ENCODE measurements around the gene MCAM.

MCAM gene

DNA sequence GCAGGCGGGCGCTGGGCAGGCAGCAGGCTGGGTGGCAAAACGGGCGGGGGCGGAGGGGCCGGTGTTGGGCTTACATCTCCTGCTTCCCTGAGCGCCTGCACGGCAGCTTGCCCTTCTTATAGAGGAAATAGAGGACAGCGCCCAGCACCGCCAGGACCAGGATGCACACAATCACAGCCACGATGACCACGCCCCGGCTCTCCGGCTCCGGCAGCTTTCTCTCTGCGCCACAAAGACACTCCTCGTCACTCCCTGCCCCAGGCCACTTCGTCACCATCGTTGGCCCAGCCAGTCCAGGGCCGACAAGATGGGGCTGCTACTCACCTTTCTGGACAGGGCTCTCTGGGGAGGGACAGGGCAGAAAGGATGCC, 6.3 kb downstream of the MCAM start:
- H3K27ac ChIP-seq = no peak overlapping the region
- no peak for DNase-seq (ENCODE audit: low read depth, low spot score)

GRCh38 chr11:119309953-119310681, 6.8 kb downstream of the MCAM start:
- H3K27ac ChIP-seq = no peak overlapping the region
- DNase-seq (ENCODE audit: low read depth, low spot score) = no peak

DNA sequence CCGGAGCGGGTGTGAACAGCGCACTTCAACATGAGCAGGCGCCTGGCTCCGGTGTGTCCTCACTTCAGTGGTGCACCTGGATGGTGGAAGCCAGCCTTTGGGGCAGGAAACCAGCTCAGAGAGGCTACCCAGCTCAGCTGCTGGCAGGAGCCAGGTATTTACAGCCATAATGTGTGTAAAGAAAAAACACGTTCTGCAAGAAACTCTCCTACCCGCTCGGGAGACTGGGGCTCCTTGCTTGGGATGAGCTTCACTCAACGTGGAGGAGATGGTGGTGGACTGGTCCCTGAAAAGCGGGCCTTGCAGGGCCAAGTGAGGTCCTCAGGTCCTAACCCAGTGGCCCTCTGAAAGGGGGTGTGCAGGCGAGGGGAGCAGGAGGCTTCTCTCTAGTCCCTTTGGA, 7.5 kb downstream of the MCAM start:
- H3K27ac ChIP-seq = no peak overlapping the region
- DNase-seq (ENCODE audit: low read depth, low spot score) = no peak

GRCh38 chr11:119307974-119308373, 9.0 kb downstream of the MCAM start:
- no peak for DNase-seq (ENCODE audit: low read depth, low spot score)
- no peak overlapping the region for H3K27ac ChIP-seq

GRCh38 chr11:119307219-119307618, 9.7 kb downstream of the MCAM start:
- H3K27ac ChIP-seq = no peak overlapping the region
- DNase-seq (ENCODE audit: low read depth, low spot score) = no peak

DNA sequence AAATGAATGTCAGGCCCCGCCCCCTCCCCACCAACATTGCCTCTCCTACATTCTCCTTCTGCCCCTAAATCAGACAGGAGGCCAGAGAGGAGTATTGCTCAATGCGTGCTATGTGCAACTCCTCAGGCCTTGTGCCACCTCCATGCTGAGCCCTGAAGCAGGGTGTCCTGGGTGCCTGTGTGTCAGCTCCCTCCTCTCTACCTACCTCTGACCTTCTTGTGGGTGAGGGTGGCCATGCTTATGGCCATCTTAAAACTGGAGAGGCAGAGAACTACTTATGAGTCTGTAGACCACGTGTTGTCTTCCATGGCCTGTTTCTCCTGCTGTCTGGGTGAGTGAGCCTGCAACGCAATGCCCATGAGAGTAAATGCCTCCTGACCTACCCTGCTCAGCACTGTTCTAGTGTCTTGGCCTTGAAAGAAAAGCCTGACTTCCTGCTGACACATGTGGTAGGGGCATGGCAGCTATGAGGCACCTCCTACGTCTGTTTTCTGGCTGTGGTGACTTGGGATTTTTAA, 10.5 kb downstream of the MCAM start:
- H3K27ac ChIP-seq = no peak overlapping the region
- DNase-seq (ENCODE audit: low read depth, low spot score) = no peak

DNA sequence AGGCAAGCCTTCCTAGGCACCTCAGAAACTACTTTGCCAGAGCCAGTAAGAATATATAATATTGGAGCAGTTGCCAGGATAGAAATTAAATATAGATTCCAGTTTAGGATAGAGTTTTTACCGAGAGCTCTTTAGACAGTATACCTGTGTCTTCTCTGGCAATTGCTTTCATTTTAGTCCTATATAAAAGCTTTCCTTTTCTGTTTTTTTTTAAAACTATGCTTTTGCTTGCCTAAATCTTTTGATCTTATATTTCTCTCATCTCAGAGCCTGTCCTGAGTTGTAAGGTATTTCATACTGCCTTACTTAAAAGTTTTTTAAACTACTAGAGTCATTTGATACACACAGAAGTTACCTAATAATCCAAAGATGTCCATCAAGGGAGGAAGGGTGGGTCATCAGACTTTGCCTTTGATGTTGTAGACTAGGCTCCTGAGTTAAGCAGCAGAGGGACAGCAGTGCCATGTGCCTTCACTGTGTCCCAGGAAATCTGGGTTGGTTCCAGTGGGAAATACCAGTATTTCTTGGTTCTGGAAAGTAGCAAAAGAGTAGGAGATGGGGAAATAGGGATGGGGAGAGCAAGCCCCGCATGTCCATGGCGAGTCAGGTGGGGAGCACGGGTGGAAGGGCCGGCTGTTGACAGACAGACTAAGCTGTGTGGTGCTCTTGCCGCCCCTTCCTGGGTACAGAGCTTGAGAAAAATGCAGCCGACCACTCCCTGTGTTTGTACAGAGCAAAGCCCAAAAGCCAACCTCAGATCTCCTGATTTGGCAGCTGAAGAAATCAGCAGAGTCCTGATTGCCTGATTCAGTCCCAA, 11.2 kb downstream of the MCAM start:
- no peak overlapping the region for H3K27ac ChIP-seq
- DNase-seq (ENCODE audit: low read depth, low spot score) = no peak

DNA sequence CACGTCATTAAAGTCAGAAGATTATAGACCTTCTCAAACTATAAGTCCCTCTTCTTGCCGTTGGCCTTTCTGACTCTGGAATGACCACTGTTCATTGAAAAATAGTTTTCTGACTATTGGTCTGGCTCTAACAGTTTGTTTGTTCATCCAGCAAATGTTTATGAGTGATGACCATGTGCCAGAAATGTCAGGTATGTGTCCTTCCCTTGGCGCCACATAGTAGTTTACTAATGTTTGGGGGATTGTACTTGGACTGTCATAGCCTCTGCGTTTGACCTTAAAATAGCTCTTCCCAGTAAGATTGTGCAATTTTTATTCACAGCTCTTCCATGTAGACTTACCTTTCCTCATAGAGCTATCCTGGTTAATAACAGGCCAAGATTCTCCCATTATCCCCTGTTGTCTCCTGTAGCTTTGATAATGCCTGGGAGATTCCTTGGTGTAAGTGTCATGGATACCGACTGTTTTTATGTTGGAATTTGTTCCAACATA, 13.7 kb downstream of the MCAM start:
- H3K27ac ChIP-seq = no peak overlapping the region
- no peak for DNase-seq (ENCODE audit: low read depth, low spot score)

DNA sequence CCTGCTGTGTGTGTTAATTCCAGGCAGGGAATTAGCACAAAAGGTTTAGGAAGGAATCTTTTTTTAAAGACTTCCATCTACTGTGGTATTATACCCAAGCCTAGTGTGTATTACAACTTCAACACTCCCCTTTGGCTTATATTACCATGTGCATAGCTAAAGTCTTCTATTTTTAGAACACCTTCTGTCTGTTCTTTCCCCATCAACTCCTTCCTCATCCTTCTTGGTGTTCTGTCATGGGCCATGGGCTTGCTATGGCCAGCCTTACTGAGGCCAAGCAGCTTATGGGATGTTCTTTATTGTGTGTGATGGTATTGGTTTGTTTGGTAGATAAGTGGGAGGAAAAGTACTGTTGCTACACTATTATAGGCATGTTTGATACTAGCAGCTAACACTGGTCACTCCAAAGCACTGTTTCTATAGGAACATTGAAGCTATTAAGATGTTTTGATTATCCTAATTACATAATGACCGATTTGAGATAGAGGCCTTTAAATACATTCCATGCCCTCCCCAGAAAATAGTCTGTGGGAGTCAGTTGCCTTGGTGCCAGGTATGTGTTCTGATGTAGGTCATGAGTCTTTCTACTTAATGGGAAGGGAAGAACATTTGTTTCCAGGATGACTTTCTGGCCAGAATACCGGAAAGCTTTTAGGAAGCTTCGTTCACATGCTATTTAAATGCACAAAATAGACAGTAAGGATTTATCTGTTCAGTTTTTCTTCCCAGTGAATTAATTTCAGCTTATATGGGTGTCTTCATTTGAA, 16.5 kb downstream of the MCAM start:
- no peak overlapping the region for H3K27ac ChIP-seq
- DNase-seq (ENCODE audit: low read depth, low spot score) = no peak

DNA sequence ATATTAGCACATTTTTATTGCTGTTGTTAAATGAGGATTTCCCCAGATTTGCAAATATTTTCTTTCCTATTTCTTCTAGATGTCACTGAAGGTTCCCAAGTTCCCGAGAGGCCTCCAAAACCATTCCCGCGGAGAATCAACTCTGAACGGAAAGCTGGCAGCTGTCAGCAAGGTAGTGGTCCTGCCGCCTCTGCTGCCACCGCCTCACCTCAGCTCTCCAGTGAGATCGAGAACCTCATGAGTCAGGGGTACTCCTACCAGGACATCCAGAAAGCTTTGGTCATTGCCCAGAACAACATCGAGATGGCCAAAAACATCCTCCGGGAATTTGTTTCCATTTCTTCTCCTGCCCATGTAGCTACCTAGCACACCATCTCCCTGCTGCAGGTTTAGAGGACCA, 17.5 kb downstream of the MCAM start:
- no peak for DNase-seq (ENCODE audit: low read depth, low spot score)
- H3K27ac ChIP-seq = no peak overlapping the region

- no peak for DNase-seq (ENCODE audit: low read depth, low spot score)
- H3K27ac ChIP-seq = no peak overlapping the region
Measured at GRCh38 chr11:119298726-119299125, 18.2 kb downstream of the MCAM start.

GRCh38 chr11:119297938-119298337, 19.0 kb downstream of the MCAM start:
- no peak for DNase-seq (ENCODE audit: low read depth, low spot score)
- H3K27ac ChIP-seq = no peak overlapping the region

DNA sequence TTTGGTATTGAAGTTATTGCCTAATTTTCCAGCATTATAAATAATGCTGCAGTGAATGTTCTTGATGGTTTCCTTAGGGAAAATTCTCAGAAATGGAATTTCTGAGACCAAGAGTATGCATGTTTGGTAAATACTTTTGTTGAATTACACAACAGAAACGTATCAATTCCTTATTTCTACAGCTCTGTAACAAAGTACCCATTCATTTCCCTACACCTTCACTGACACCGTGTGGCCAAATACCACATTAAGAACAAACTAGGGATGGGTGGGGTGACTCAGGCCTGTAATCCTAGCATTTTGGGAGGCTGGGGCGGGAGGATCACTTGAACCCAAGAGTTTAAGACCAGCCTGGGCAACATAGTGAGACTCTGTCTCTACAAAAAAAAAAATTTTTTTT, 21.8 kb downstream of the MCAM start:
- no peak overlapping the region for H3K27ac ChIP-seq
- no peak for DNase-seq (ENCODE audit: low read depth, low spot score)

DNA sequence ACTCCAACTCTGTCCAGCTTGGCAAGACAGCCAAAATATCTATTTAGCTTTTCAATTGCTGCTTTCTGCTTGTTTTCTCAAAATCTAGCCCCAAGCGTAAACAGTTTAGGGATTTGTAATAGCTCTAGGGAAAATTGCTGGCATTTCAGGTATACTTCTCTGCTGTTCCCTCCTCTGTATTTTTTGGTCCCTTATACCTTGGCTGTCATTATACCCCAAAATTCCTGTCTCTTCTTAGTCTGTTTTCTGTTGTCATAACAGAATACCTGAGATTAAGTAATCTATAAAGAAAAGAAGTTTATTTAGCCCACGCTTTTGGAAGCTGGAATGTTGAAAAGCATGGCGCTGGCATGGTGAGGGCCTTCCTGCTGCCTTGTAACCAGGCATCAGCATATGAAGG, 23.5 kb downstream of the MCAM start:
- no peak overlapping the region for H3K27ac ChIP-seq

DNA sequence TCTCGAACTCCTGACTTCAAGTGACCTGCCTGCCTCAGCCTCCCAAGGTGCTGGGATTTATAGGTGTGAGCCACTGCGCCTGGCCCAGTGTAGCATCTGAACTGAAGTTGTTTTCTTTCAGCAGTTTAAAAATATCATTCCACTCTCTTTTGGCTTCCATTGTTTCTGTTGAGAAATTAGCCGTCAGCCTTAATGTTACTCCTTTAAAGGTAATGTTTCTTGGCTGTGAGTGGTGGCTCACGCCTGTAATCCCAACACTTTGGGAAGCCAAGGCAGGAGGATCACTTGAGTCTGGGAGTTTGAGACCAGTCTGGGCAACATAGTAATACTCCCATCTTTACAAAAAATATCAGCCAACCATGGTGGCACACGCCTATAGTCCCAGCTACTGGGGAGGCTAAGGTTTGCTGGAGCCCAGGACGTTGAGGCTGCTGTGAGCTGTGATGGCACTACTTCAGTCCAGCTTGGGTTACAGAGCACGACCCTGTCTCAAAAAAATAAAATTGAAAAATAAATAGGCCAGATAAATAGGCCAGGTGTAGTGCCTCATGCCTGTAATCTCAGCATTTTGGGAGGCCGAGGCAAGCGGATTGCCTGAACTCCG, 25.9 kb downstream of the MCAM start:
- no peak overlapping the region for H3K27ac ChIP-seq
- no peak for DNase-seq (ENCODE audit: low read depth, low spot score)

More for the DNA sequence above, 23.5 kb downstream of the MCAM start:
- DNase-seq (ENCODE audit: low read depth, low spot score) = no peak

DNA sequence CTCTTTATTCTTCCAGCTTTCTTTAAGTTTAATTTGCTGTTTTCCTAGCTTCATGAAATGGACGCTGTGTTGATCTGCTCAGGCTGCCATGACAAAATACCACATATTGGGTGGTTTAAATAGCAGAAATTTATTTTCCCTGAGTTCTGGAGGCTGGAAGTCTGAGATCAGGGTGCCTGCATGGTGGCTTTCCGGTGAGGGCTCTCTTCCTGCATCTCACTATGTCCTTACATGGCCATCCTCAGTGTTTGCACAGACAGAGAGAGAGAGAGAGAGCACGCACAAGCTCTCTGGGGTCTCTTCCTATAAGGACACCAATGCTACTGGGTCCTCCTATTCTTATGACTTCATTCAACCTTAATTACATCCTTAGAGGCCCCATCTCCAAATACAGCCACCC, 28.7 kb downstream of the MCAM start:
- no peak overlapping the region for H3K27ac ChIP-seq
- no peak for DNase-seq (ENCODE audit: low read depth, low spot score)

DNA sequence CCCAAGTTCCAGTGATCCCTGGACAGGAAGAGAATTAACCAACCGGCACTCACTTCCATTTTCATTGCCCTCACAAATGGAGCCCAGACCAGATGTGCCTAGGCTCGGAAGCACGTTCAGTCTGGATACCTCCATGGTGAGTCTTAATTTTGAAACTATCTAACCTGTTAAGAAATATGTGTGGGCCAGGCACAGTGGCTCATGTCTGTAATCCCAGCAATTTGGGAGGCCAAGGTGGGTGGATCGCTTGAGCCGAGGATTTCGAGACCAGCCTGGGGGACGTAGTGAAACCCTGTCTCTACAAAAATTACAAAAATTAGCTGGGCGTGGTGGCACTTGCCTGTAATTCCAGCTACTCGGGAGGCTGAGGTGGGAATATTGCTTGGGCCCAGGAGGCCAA, 31.5 kb downstream of the MCAM start:
- H3K27ac ChIP-seq = no peak overlapping the region
- no peak for DNase-seq (ENCODE audit: low read depth, low spot score)

DNA sequence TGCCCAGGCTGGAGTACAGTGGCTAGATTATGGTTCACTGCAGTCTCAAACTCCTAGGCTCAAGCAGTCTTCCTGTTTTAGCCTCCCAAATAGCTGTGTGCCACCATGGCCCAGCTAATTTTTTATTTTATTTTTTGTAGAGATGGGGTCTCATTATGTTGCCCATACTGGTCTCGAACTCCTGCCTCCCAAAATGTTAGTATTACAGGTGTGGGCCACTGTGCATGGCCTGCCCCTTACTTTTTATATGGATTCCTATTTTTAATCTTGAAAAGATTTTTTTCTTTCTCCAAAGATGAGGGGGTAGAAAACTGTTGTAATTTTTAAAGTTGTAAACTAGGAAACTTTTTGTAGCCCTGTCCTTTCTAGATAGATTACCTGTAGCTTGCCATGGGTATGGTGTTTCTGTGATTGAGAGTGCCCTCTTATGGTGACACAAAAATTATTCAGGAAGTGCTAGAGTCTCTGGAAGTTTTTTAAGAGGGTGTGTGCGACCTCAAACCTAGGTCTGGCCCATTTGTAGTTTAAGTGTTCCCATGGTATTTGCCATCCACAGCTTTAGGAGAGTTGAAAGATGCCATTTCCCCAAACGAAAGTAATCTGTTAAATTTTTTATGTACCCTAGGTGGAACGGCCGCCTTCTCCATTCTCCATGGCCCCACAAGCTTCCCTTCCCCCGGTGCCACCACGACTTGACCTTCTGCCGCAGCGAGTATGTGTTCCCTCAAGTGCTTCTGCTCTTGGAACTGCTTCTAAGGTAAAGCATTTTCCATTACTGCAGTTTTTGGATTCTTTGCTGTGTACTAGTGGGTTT, 32.4 kb downstream of the MCAM start:
- no peak overlapping the region for H3K27ac ChIP-seq
- DNase-seq (ENCODE audit: low read depth, low spot score) = no peak

- DNase-seq (ENCODE audit: low read depth, low spot score) = no peak
- no peak overlapping the region for H3K27ac ChIP-seq
Measured at GRCh38 chr11:119282495-119282894, 34.4 kb downstream of the MCAM start.

DNA sequence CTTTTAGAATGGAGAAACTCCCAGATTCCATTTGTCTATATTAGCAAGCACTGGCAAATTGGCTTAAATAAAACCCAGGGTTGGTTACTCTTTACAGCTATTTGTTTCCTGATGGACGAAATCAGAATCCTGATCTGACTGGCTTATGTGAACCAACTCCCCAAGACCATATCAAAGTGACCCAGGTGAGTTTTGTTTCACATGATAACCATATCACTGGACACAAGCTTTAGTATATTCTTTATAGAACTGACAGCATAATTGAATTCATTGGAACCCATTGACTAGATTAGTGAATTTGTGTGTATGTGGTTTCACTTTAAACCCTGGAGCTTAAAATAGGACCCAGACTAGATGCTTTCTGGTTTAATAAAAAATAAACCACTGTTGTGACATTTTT, 39.3 kb downstream of the MCAM start:
- DNase-seq (ENCODE audit: low read depth, low spot score) = no peak

More for the DNA sequence above, 39.3 kb downstream of the MCAM start:
- H3K27ac ChIP-seq = no peak overlapping the region
